Right lobe of liver (tissue), 6 donors: ENCODE results near the gene INPP5B. TPM values are rescaled to one million over a fixed set of nuclear protein-coding genes. Genes with fewer than 3 reads are reported as not detected.

ENCODE experiments used
- ATAC-seq, 4 donors: fragments of 200-7000 bp; cut with Tn5 transposase; one replicate each; pipeline ENCODE4 v1.9.1; 2020; ENCODE audit warnings: mild to moderate bottlenecking in 4 of 4, moderate library complexity in 4 of 4
- DNase-seq, 3 donors: peaks; one replicate each; pipeline ENCODE4 v3.0.0-alpha.2; 2020
- H3K27ac ChIP-seq, 3 donors: fragments of 200-600 bp; one replicate each; pipeline ENCODE4 v1.8.0; 2022
- H3K27me3 ChIP-seq, 2 donors: fragments of 200-600 bp; one replicate each; pipeline ENCODE4 v1.8.0; 2022
- H3K36me3 ChIP-seq, 4 donors: fragments of 200-600 bp; sonication (generic) in 1 of 4; one replicate each; pipeline versions ENCODE4 v1.5.1 to v1.8.0; 2017 to 2022; ENCODE audit warnings: control low read depth in 1 of 4
- H3K4me1 ChIP-seq, 4 donors: fragments of 200-600 bp; sonication (generic) in 1 of 4; one replicate each; pipeline versions ENCODE4 v1.5.1 to v1.8.0; 2017 to 2022; ENCODE audit warnings: control low read depth in 1 of 4
- H3K4me3 ChIP-seq, 3 donors: fragments of 200-600 bp; one replicate each; pipeline ENCODE4 v1.8.0; 2022
- H3K9me3 ChIP-seq, 4 donors: fragments of 200-600 bp; sonication (generic) in 1 of 4; one replicate each; pipeline versions ENCODE4 v1.5.1 to v1.8.0; 2017 to 2022; ENCODE audit warnings: control low read depth in 1 of 4
- POLR2A ChIP-seq: fragments of 450-650 bp; IDR thresholded peaks from one replicate; pipeline ENCODE4 v1.6.1; 2017; ENCODE audit warnings: antibody characterized with exemption, mild to moderate bottlenecking
- WGBS: methylation state at CpG from one replicate; pipeline ENCODE4 v1.1.6; 2018; ENCODE audit warnings: low coverage, low lambda C conversion rate; ENCODE audit not compliant: insufficient coverage; ENCODE audit errors: missing lambda C conversion rate; 5-methylcytosine and 5-hydroxymethylcytosine counted together
- intact Hi-C, 2 donors: fragments of 100-400 bp; cut with DNase I; formaldehyde crosslinking; loops; one replicate each; pipeline versions ENCODE4 v1.11.2 to v1.14.1; 2022
- total RNA-seq, 6 experiments: library from RNA; depleted of rRNA in 2 of 6; stranded (reverse); fragments of >200 nt in 2 of 6; fragmentation: NEBNext Ultra II Directional in 3 of 6; extraction: Animal tissue kit (Norgen Biotek cat#: 25700) in 3 of 6; gene quantifications; one replicate each; pipeline versions ENCODE4 v1.1.0 to v1.2.4, GENCODE V29; 2016 to 2023
- TF ChIP-seq, protein P1 (sequence below), 4 donors: fragments of 200-600 bp in 3 of 4; fragments of 450-650 bp in 1 of 4; IDR thresholded peaks; one replicate each; pipeline versions ENCODE4 v1.5.1 to v1.8.0; 2016 to 2022; ENCODE audit warnings: antibody characterized with exemption in 4 of 4, mild to moderate bottlenecking in 2 of 4
- donor health status: DM: no; HTN: yes; CAD: no.
- donor health status: DM: no; HTN: no; CAD: no.
- donor health status: DM: no; HTN: no; CAD: no.
- donor health status: DM: no; HTN: yes; CAD: no.
- donor health status: DM: no; HTN: yes; CAD: no.

Gene INPP5B
- total RNA-seq, 6 experiments from 2014 or later = 10.5 to 23.1 (median 14.6) TPM

DNA sequence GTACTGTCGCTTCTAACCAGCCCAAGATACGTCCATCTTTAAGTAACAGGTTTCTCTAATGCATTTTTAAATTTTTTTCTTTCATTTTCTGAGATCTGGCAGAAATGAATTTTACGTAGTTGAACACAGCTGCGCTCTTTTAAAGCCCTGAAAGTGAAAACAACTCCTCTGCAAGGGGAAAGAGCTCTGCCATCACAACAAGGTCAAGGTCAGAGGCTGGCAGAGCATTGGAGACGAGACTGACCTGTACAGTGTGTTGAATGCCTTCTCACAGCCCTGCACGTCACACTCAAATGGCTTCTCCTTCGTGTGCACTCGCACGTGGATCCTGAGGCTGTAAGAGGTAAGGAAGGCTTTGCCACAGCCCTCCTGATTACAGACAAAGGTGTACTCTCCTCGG is 107.2 kb downstream of the INPP5B start:
- WGBS = 86% methylated on average over 6 of the region's 10 CpGs
- H3K36me3 ChIP-seq = peaks cover 0 to 43% (median 15%) of the 10 kb centered on the region in 4 donors

DNA sequence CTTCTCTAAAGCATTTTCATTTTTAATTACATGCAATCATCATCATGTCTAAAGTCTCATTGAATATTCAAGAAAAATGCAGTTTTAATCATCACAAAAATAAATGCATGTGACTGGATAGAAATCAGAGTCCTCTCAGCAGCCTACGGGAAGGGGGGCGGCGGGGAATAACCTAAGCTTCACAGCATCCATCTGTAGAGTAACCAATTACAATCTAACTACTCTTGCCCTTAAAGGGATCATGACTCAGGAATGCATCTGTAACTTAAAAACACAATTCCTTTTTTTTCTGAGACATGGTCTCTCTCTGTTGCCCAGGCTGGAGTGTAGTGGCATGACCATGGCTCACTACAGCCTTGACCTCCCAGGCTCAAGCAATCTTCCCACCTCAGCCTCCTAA is 110.1 kb downstream of the INPP5B start:
- Histone ChIP-seq H3K4me3 (no peak overlapping the region), H3K27ac (no peak overlapping the region), H3K4me1 (no peaks in the 10 kb centered on the region), H3K27me3 (no peaks in the 10 kb centered on the region), H3K36me3 (peaks cover 0 to 64% (median 26%) of the 10 kb centered on the region in 4 donors), H3K9me3 (no peaks in the 10 kb centered on the region)
- ATAC-seq (no peak), DNase-seq (no peak)
- WGBS = 59% methylated on average over 3 of the region's 3 CpGs
- intact Hi-C loops = no loop called here
- TF ChIP-seq POLR2A = no peak
- TF ChIP-seq, protein P1, sequence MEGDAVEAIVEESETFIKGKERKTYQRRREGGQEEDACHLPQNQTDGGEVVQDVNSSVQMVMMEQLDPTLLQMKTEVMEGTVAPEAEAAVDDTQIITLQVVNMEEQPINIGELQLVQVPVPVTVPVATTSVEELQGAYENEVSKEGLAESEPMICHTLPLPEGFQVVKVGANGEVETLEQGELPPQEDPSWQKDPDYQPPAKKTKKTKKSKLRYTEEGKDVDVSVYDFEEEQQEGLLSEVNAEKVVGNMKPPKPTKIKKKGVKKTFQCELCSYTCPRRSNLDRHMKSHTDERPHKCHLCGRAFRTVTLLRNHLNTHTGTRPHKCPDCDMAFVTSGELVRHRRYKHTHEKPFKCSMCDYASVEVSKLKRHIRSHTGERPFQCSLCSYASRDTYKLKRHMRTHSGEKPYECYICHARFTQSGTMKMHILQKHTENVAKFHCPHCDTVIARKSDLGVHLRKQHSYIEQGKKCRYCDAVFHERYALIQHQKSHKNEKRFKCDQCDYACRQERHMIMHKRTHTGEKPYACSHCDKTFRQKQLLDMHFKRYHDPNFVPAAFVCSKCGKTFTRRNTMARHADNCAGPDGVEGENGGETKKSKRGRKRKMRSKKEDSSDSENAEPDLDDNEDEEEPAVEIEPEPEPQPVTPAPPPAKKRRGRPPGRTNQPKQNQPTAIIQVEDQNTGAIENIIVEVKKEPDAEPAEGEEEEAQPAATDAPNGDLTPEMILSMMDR (IDR thresholded peaks at IDR 0.05) = no peak

More for the DNA sequence above, 107.2 kb downstream of the INPP5B start:
- no peak for ATAC-seq
- H3K9me3 ChIP-seq = no peaks in the 10 kb centered on the region
- no peaks in the 10 kb centered on the region for H3K27me3 ChIP-seq
- no peak overlapping the region for H3K4me3 ChIP-seq
- H3K27ac ChIP-seq = no peak overlapping the region
- no peak for DNase-seq
- intact Hi-C loops = no loop called here
- peaks cover 0 to 8% (median 3%) of the 10 kb centered on the region in 4 donors for H3K4me1 ChIP-seq
- TF ChIP-seq, protein P1 (IDR thresholded peaks at IDR 0.05) = no peak
- TF ChIP-seq POLR2A = no peak

DNA sequence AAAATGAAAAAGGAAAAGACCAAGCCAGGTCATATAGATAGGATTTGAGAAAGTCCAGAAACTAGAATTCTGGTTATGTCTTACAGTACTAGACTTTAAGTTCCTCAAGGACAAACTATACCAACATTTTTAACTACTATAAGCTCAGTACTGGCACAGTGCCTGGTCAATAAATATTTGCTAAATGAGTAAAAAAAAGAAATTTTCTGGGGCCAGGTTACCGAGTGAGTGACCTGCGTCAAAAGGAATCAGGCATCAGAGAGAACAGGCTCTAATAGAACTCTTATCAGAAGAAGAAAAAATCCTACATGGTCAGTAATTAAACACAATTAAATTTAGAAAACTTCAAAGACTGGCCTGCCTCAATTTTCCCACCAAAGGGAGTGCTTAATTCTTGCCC is 115.0 kb downstream of the INPP5B start:
- peaks cover 0 to 53% (median 17%) of the 10 kb centered on the region in 4 donors for H3K36me3 ChIP-seq
- 48% methylated on average over 2 of the region's 2 CpGs for WGBS
- no peak overlapping the region for H3K27ac ChIP-seq
- intact Hi-C loops = no loop called here
- H3K4me3 ChIP-seq = no peak overlapping the region
- no peak for DNase-seq
- no peak for ATAC-seq
- peaks cover 0 to 8% (median 0%) of the 10 kb centered on the region in 4 donors for H3K4me1 ChIP-seq
- TF ChIP-seq, protein P1 (IDR thresholded peaks at IDR 0.05) = no peak
- TF ChIP-seq POLR2A = no peak
- H3K9me3 ChIP-seq = no peaks in the 10 kb centered on the region
- H3K27me3 ChIP-seq = no peaks in the 10 kb centered on the region

DNA sequence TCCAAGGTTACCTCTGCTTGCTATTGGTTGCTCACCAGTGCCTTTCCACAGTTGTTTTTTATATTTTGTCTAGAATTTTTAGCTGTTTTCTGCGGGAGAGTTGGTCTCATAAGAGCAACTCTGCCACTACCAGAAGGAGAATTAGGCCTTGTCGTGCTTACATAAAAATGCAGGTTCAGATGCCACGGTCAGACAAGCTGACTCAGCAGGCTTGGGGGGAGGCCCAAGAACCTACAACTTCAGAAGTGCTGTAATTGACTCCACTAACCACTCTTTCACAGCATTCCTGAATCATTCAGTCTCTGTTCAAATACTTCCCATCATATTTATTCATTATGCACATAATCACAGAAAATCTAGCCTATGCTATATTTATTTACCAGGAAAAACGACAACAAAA is 115.7 kb downstream of the INPP5B start:
- Histone ChIP-seq H3K4me1 (peaks cover 0 to 8% (median 0%) of the 10 kb centered on the region in 4 donors), H3K9me3 (no peaks in the 10 kb centered on the region), H3K4me3 (no peak overlapping the region), H3K36me3 (peaks cover 0 to 54% (median 14%) of the 10 kb centered on the region in 4 donors), H3K27me3 (no peaks in the 10 kb centered on the region), H3K27ac (no peak overlapping the region)
- WGBS = 90% methylated on average over 3 of the region's 4 CpGs
- ATAC-seq (no peak), DNase-seq (no peak)
- no peak for TF ChIP-seq POLR2A
- TF ChIP-seq, protein P1 (IDR thresholded peaks at IDR 0.05) = no peak
- intact Hi-C loops = no loop called here
